Choroid plexus epithelial cell (primary cell): Measurements from ENCODE around the gene PCED1B.
"Not testable (repeated sequence)": the region's sequence is repeated elsewhere in the genome, so short reads cannot be mapped to it uniquely, and the experiment has no call there.

Experiments
- DNase-seq: peaks from one replicate; pipeline ENCODE4 v3.0.0-alpha.2; 2010; ENCODE audit warnings: low read depth
- H3K4me3 ChIP-seq: 2 replicates; pipeline ENCODE4 v1.5.1; 2011; ENCODE audit warnings: low read depth, mild to moderate bottlenecking, control low read depth, low read length, moderate library complexity
- TF ChIP-seq, protein P1 (sequence below): conservative IDR thresholded peaks from 2 replicates; pipeline ENCODE4 v1.5.1; 2011; ENCODE audit warnings: low read depth, mild to moderate bottlenecking, control low read depth, inconsistent platforms, low read length, moderate library complexity

The PCED1B gene

GRCh38 chr12:47200446-47200845 lies 121.0 kb downstream of the PCED1B start:
- no peak for DNase-seq
- TF ChIP-seq, protein P1, sequence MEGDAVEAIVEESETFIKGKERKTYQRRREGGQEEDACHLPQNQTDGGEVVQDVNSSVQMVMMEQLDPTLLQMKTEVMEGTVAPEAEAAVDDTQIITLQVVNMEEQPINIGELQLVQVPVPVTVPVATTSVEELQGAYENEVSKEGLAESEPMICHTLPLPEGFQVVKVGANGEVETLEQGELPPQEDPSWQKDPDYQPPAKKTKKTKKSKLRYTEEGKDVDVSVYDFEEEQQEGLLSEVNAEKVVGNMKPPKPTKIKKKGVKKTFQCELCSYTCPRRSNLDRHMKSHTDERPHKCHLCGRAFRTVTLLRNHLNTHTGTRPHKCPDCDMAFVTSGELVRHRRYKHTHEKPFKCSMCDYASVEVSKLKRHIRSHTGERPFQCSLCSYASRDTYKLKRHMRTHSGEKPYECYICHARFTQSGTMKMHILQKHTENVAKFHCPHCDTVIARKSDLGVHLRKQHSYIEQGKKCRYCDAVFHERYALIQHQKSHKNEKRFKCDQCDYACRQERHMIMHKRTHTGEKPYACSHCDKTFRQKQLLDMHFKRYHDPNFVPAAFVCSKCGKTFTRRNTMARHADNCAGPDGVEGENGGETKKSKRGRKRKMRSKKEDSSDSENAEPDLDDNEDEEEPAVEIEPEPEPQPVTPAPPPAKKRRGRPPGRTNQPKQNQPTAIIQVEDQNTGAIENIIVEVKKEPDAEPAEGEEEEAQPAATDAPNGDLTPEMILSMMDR, result no peak
- H3K4me3 ChIP-seq, result no peak overlapping the region

GRCh38 chr12:47201190-47201589 lies 121.8 kb downstream of the PCED1B start:
- not testable (repeated sequence) for DNase-seq

GRCh38 chr12:47202176-47202575 lies 122.8 kb downstream of the PCED1B start:
- TF ChIP-seq, protein P1, result no peak
- DNase-seq, result no peak
- H3K4me3 ChIP-seq, result no peak overlapping the region

More at GRCh38 chr12:47201190-47201589, 121.8 kb downstream of the PCED1B start:
- H3K4me3 ChIP-seq, result not testable (repeated sequence)

DNA sequence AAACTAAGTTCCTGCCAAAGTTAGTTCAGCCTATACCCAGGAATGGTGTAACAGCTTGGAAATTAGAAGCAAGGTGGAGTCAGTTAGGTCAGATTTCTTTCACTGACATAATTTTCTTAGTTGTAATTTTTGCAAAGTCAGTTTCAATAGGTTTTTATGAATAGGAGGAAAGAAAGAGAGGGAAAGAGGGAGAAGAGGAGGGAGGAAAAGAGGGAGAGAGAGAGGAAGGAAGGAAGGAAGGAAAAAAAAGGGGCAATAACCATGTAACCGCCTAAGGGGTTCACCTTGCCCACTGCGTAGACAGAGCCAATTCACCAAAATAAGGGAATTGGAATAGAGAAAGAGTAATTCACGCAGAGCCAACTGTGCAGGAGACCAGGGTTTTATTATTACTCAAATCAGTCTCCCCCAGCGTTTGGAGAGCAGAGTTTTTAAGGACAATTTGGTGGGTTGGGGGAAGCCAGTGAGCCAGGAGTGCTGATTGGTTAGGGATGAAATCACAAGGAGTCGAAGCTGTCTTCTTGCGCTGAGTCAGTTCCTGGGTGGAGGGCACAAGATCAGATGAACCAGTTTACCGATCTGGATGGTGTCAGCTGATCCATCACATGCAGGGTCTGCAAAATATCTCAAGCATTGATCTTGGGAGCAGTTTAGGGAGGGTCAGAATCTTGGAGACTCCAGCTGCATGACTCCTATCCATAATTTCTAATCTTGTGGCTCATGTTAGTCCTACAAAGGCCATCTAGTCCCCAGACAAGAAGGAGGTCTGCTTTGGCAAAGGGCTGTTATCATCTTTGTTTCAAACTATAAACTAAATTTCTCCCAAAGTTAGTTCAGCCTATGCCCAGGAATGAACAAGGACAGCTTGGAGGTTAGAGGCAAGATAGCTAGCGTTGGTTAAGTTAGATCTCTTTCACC lies 126.4 kb downstream of the PCED1B start:
- TF ChIP-seq, protein P1, result no peak
- H3K4me3 ChIP-seq, result no peak overlapping the region
- no peak for DNase-seq

- no peak overlapping the region for H3K4me3 ChIP-seq
- TF ChIP-seq, protein P1, result no peak
- no peak for DNase-seq
Observed at GRCh38 chr12:47206450-47207339, 127.3 kb downstream of the PCED1B start.

- TF ChIP-seq, protein P1, result no peak
- no peak for DNase-seq
- no peak overlapping the region for H3K4me3 ChIP-seq
Observed at GRCh38 chr12:47207340-47207717, 127.9 kb downstream of the PCED1B start.

DNA sequence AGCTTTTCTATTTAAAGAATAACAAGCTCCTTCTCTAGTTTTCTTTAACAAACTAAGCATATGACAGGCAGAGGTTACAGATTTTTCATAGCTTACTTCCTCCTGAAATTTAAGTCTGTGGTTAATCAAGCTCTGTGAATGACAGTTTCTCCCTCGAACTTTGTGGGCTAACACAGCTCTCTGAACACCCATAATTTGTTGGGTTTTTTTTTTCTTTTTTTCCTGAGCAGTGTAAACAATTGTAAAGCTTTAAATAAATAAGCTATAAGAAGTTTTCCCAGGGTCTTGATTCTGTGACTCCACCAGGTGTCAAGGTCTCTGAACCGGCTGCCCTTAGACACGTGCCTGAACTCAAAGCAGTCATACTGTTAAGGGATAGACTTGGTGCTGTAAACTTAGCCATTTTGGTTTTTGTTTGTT lies 128.4 kb downstream of the PCED1B start:
- H3K4me3 ChIP-seq, result no peak overlapping the region
- DNase-seq, result no peak
- TF ChIP-seq, protein P1, result no peak
